Measurements from ENCODE around the gene PDP2. TPM values are rescaled to one million over a fixed set of nuclear protein-coding genes. Genes with fewer than 3 reads are reported as not detected.
A peak's percentile ranks its signal among the peaks of the same experiment; 100 is the strongest.

The PDP2 gene
- total RNA-seq, 1 experiment from 2014 or later: 28.4 TPM

- peak; percentile 32; the same call in 1 of the 2 replicates for TF ChIP-seq CTCF (IDR thresholded peaks at IDR 0.05)
Observed at GRCh38 chr16:66894948-66895688, 14.8 kb downstream of the PDP2 start (continued).

GRCh38 chr16:66895689-66895979 is 15.3 kb downstream of the PDP2 start:
- DNase-seq (ENCODE audit: low spot score) (no peak), ATAC-seq (no peak)
- no peak overlapping the region for H3K27ac Mint-ChIP-seq
- H3K4me3 Mint-ChIP-seq: no peak overlapping the region
- ChIA-PET POLR2A (interaction anchor here (0.5 to 0.9 kb wide), 2 partner anchors 15 to 364 kb away, joined by 3 read pairs; partner anchors contain the start of gene PDP2), CTCF (interaction anchor here (0.6 to 11.5 kb wide), 24 partner anchors 8 to 799 kb away, joined by 3 to 175 read pairs (median 6); partner anchors contain the start of genes CDH16, CES3, CIAO2B and NAE1)
- H3K36me3 Mint-ChIP-seq: no peaks in the 10 kb centered on the region
- no peaks in the 10 kb centered on the region; the same call in 1 of the 2 replicates for H3K27me3 Mint-ChIP-seq (ENCODE audit: low read depth)
- H3K9me3 Mint-ChIP-seq: no peaks in the 10 kb centered on the region
- H3K4me1 Mint-ChIP-seq: peaks cover 8% of the 10 kb centered on the region
- TF ChIP-seq EMX1 (CRISPR knock-in tag; IDR thresholded peaks at IDR 0.05): no peak
- TF ChIP-seq PRRX2 (CRISPR knock-in tag; IDR thresholded peaks at IDR 0.05): no peak
- no peak for TF ChIP-seq ATF2 (CRISPR knock-in tag; IDR thresholded peaks at IDR 0.05; ENCODE audit: borderline replicate concordance, low read depth)
- no peak for TF ChIP-seq RORB (CRISPR knock-in tag; IDR thresholded peaks at IDR 0.05)
- no peak for TF ChIP-seq E2F5 (CRISPR knock-in tag; IDR thresholded peaks at IDR 0.05)
- TF ChIP-seq CREB1 (CRISPR knock-in tag; IDR thresholded peaks at IDR 0.05): no peak
- no peak for TF ChIP-seq MXD4 (CRISPR knock-in tag; IDR thresholded peaks at IDR 0.05; ENCODE audit: borderline replicate concordance)
- no peak for TF ChIP-seq NFATC4 (CRISPR knock-in tag; IDR thresholded peaks at IDR 0.05)
- no peak for TF ChIP-seq PREB (CRISPR knock-in tag; IDR thresholded peaks at IDR 0.05; ENCODE audit: borderline replicate concordance)
- no peak for TF ChIP-seq MYBL2 (CRISPR knock-in tag; IDR thresholded peaks at IDR 0.05)
- no peak for TF ChIP-seq AR (CRISPR knock-in tag; IDR thresholded peaks at IDR 0.05)
- TF ChIP-seq ERG (CRISPR knock-in tag; IDR thresholded peaks at IDR 0.05): no peak
- no peak for TF ChIP-seq FOXP4 (CRISPR knock-in tag; IDR thresholded peaks at IDR 0.05)
- no peak for TF ChIP-seq OVOL2 (CRISPR knock-in tag; IDR thresholded peaks at IDR 0.05; ENCODE audit: borderline replicate concordance)
- no peak for TF ChIP-seq JUN (CRISPR knock-in tag; IDR thresholded peaks at IDR 0.05)

Measured in WTC11 (cell line).